ENCODE results near the gene JARID2. TPM values are rescaled to one million over a fixed set of nuclear protein-coding genes. Genes with fewer than 3 reads are reported as not detected.

JARID2 gene
- total and polyA plus RNA-seq, 11 donors = 3.5 to 12.2 (median 7.5) TPM

DNA sequence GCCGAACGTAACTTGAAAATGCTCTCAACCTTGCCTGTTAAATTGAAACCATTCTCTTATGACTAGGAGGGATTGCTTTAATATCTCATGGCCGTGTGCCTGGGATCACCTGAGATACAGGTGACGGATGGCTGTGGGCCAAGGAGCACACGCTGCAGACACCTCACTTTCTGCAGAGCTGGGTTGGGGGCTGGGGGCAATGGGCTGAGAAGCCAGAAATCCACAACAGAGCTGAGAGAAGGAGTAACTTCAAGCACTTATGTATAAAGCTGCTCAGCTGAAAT, 246.1 kb downstream of the JARID2 start:
- DNase-seq = peak in 1 of 5 donors; percentile 11
- peaks cover 0 to 47% (median 30%) of the 10 kb centered on the region in 12 donors for H3K4me1 ChIP-seq
- H3K4me3 ChIP-seq = no peak overlapping the region
- H3K9me3 ChIP-seq = no peaks in the 10 kb centered on the region
- no peak for ATAC-seq
- intact Hi-C loops (cut with DNase I) = loop anchor here (2.0 to 10.0 kb wide), 13 partner anchors 40 to 1365 kb away; partner anchors contain the start of gene JARID2 (in 6 of the 10)
- H3K36me3 ChIP-seq = peaks cover 0 to 43% (median 31%) of the 10 kb centered on the region in 9 donors
- TF ChIP-seq CTCF (IDR thresholded peaks at IDR 0.05) = no peak
- no peak for TF ChIP-seq POLR2A (IDR thresholded peaks at IDR 0.05)
- no peak overlapping the region for H3K27ac ChIP-seq
- WGBS, 4 donors = 51 to 73% (median 60%) methylated on average over 5 of the region's 5 CpGs
- H3K27me3 ChIP-seq = no peaks in the 10 kb centered on the region

DNA sequence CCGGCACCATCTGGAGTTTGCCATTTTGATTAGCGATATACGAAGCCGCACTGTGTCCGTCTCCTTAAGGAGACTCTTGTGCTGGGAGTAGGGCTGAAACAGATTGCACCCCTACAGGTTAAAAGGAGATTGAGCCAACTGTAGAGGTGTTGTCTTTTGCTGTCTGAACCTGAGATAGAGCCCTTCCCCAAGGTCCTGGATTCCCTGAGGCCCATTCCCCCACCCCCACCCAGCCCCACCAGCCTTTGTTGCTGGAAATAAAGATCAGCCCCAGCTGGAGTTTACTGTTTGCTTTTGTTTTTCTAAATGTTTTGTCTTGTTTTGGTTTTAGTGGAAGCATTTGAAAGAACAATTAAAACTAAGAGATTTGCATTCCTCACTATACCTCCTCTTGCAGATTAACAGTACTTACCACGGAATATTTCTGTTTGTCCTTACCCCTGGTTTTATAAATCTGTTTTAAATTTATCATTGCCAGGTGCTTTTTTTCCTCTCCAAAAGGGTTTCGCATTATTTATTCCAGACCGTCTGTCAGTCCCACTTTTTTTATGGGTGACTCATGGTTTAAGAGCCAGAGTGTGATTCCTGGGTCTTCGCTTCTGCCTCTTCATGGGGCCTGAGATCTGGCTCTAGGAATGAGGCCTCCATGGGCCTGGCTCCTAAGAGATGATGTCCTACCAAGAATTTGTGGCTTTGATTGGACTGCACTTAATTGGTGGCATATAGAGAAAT, 247.7 kb downstream of the JARID2 start:
- Histone ChIP-seq H3K27ac (no peak overlapping the region), H3K36me3 (peaks cover 0 to 31% (median 18%) of the 10 kb centered on the region in 9 donors), H3K9me3 (no peaks in the 10 kb centered on the region), H3K4me1 (peaks cover 0 to 47% (median 32%) of the 10 kb centered on the region in 12 donors), H3K27me3 (no peaks in the 10 kb centered on the region), H3K4me3 (no peak overlapping the region)
- DNase-seq (no peak), ATAC-seq (no peak)
- intact Hi-C loops (cut with DNase I) = loop anchor here (5.0 to 10.0 kb wide), 12 partner anchors 41 to 1366 kb away; partner anchors contain the start of gene JARID2 (in 6 of the 10)
- WGBS, 4 donors = 92 to 95% (median 93%) methylated on average over 9 of the region's 9 CpGs
- TF ChIP-seq POLR2A (IDR thresholded peaks at IDR 0.05) (no peak), CTCF (IDR thresholded peaks at IDR 0.05) (no peak)

- Histone ChIP-seq H3K4me3 (no peak overlapping the region), H3K36me3 (peaks cover 0 to 32% (median 9%) of the 10 kb centered on the region in 9 donors), H3K27ac (peak overlapping the region in 10 of 12 donors; percentile 16 to 77 (median 45)), H3K27me3 (no peaks in the 10 kb centered on the region), H3K4me1 (peaks cover 0 to 43% (median 32%) of the 10 kb centered on the region in 12 donors), H3K9me3 (no peaks in the 10 kb centered on the region)
- 43 to 51% (median 47%) methylated on average over 10 of the region's 10 CpGs for WGBS, 4 donors
- DNase-seq (peak in 4 of 5 donors; percentile 62 to 87 (median 74)), ATAC-seq (peak; percentile 91 to 93 (median 92))
- no peak for TF ChIP-seq POLR2A (IDR thresholded peaks at IDR 0.05)
- TF ChIP-seq CTCF (IDR thresholded peaks at IDR 0.05) = no peak
- intact Hi-C loops (cut with DNase I) = loop anchor here in 7 of 10 donors (10.0 kb wide), 5 partner anchors 241 to 1291 kb away; partner anchors contain the start of gene JARID2 (in 3 of the 7)
Observed at GRCh38 chr6:15495375-15495901, 249.6 kb downstream of the JARID2 start.

Measured in heart left ventricle (tissue), 16 donors.